GM12878 (cell line): ENCODE measurements around the gene RIMBP2. TPM values are rescaled to one million over a fixed set of nuclear protein-coding genes. Genes with fewer than 3 reads are reported as not detected.

Experiments used
- ATAC-seq: fragments of 200-7000 bp; cut with Tn5 transposase; 3 replicates; pipeline ENCODE4 v1.9.1; 2020; ENCODE audit warnings: mild to moderate bottlenecking, moderate library complexity
- BruUV-seq: library from RNA; stranded (reverse); fragments of 400-500 nt; replicated peaks from 2 replicates; lab custom pipeline; 2021; lab: Mats Ljungman, UMichigan
- CTCF ChIA-PET: fragments of 300-600 bp; sonication (Branson Sonifier 250); formaldehyde crosslinking; extraction: SDS; loops from one replicate; lab custom pipeline; 2021; ENCODE audit warnings: inconsistent platforms; lab: Yijun Ruan, JAX
- POLR2A ChIA-PET: fragments of 350-600 bp; formaldehyde crosslinking; extraction: SDS; loops from one replicate; lab custom pipeline; 2021; ENCODE audit warnings: inconsistent platforms; lab: Charles Lee
- RAD21 ChIA-PET: fragments of 300-600 bp; sonication (Branson Sonifier 250); formaldehyde crosslinking; loops from one replicate; lab custom pipeline; 2023; ENCODE audit warnings: antibody characterized with exemption; ENCODE audit not compliant: unreplicated experiment; lab: Charles Lee
- SMC1A ChIA-PET: fragments of 300-600 bp; sonication (Branson Sonifier 250); formaldehyde crosslinking; loops from one replicate; lab custom pipeline; 2023; ENCODE audit not compliant: unreplicated experiment, uncharacterized antibody; lab: Charles Lee
- DNase-seq: peaks from one replicate; pipeline ENCODE4 v3.0.0-alpha.2; 2011; ENCODE audit warnings: low read depth, low spot score
- FAIRE-seq: peaks from 3 replicates; lab custom pipeline; 2011; peaks lifted over from hg19 to GRCh38; lab: Jason Lieb, UNC
- H2AFZ ChIP-seq: 2 replicates; pipeline ENCODE4 v1.6.0; 2011; ENCODE audit warnings: low read depth, low read length, control low read depth; ENCODE audit not compliant: control insufficient read depth
- H3K27ac ChIP-seq: 2 replicates; pipeline ENCODE4 v1.5.1; 2011; ENCODE audit warnings: control low read depth; ENCODE audit not compliant: control insufficient read depth, insufficient read depth
- H3K27me3 ChIP-seq, 2 experiments: replicated peaks in 1 of 2; 2 replicates each; pipeline versions ENCODE4 v1.6.0 to v1.6.1; 2011; ENCODE audit warnings: low read length in 1 of 2; ENCODE audit not compliant: control insufficient read depth in 2 of 2, insufficient read depth in 2 of 2
- H3K36me3 ChIP-seq, 2 experiments: 2 replicates each; pipeline ENCODE4 v1.5.1; 2011; ENCODE audit warnings: low read length in 1 of 2; ENCODE audit not compliant: control insufficient read depth in 2 of 2, insufficient read depth in 2 of 2
- H3K4me1 ChIP-seq: 2 replicates; pipeline ENCODE4 v1.6.1; 2011; ENCODE audit warnings: mild to moderate bottlenecking, low read length, moderate library complexity, mixed read lengths; ENCODE audit not compliant: control insufficient read depth, insufficient read depth
- H3K4me2 ChIP-seq: 2 replicates; pipeline ENCODE4 v1.6.0; 2011; ENCODE audit warnings: control low read depth; ENCODE audit not compliant: control insufficient read depth, insufficient read depth
- H3K4me3 ChIP-seq: fragments of 200-600 bp; sonication (generic); 2 replicates; pipeline ENCODE4 v1.5.1; 2016
- H3K79me2 ChIP-seq: 2 replicates; pipeline ENCODE4 v1.6.0; 2011; ENCODE audit warnings: low read length; ENCODE audit not compliant: control insufficient read depth, insufficient read depth
- H3K9ac ChIP-seq: 2 replicates; pipeline ENCODE4 v1.8.0; 2011; ENCODE audit warnings: low read length, control low read depth, mixed read lengths; ENCODE audit not compliant: control insufficient read depth, insufficient read depth
- H3K9me3 ChIP-seq: replicated peaks from 3 replicates; pipeline ENCODE4 v1.5.1; 2011; ENCODE audit warnings: mild to moderate bottlenecking, low read length; ENCODE audit not compliant: control insufficient read depth, insufficient read depth
- H4K20me1 ChIP-seq: 2 replicates; pipeline ENCODE4 v1.6.0; 2011; ENCODE audit not compliant: control insufficient read depth, insufficient read depth
- BACH1 ChIP-seq: fragments of 450-650 bp; IDR thresholded peaks from 2 replicates; pipeline ENCODE4 v1.6.1; 2017; ENCODE audit warnings: mild to moderate bottlenecking, borderline replicate concordance
- BCL11A ChIP-seq: IDR thresholded peaks from 2 replicates; pipeline ENCODE4 v1.6.1; 2011; ENCODE audit warnings: low read depth, low read length
- BCL3 ChIP-seq: IDR thresholded peaks from 2 replicates; pipeline ENCODE4 v1.6.1; 2011; ENCODE audit warnings: borderline replicate concordance, low read depth, mild to moderate bottlenecking, moderate library complexity, low read length; ENCODE audit not compliant: insufficient read depth, poor library complexity, severe bottlenecking
- GABPA ChIP-seq: IDR thresholded peaks from 2 replicates; pipeline ENCODE4 v1.6.1; 2014; ENCODE audit warnings: antibody characterized with exemption, low read depth, mild to moderate bottlenecking, inconsistent platforms
- HDAC2 ChIP-seq: fragments of 200-600 bp; sonication (generic); IDR thresholded peaks from 2 replicates; pipeline ENCODE4 v1.6.1; 2017
- MEF2A ChIP-seq: IDR thresholded peaks from 2 replicates; pipeline ENCODE4 v1.6.1; 2011; ENCODE audit warnings: low read depth, mild to moderate bottlenecking, low read length, moderate library complexity; ENCODE audit not compliant: insufficient read depth
- NFYA ChIP-seq: IDR thresholded peaks from 2 replicates; pipeline ENCODE4 v1.6.1; 2011; ENCODE audit warnings: low read depth, mild to moderate bottlenecking, low read length, improper control_type of control experiment, borderline replicate concordance
- PBX3 ChIP-seq: IDR thresholded peaks from 2 replicates; pipeline ENCODE4 v1.6.1; 2011; ENCODE audit warnings: mild to moderate bottlenecking, low read depth, low read length, moderate library complexity; ENCODE audit not compliant: insufficient replicate concordance
- POLR2AphosphoS2 ChIP-seq: IDR thresholded peaks from 2 replicates; pipeline ENCODE4 v1.6.1; 2011; ENCODE audit warnings: low read depth, mild to moderate bottlenecking, low read length, improper control_type of control experiment, moderate library complexity
- RELA ChIP-seq: fragments of 450-650 bp; IDR thresholded peaks from 2 replicates; pipeline ENCODE4 v1.8.0; 2014; ENCODE audit warnings: borderline replicate concordance; ENCODE audit not compliant: partially characterized antibody
- SMAD5 ChIP-seq: IDR thresholded peaks from 2 replicates; pipeline ENCODE4 v1.6.1; 2016; ENCODE audit warnings: antibody characterized with exemption, low read depth
- SREBF1 ChIP-seq: IDR thresholded peaks from 2 replicates; pipeline ENCODE4 v1.6.1; 2012; ENCODE audit warnings: mild to moderate bottlenecking, low read length
- SRF ChIP-seq, 2 experiments: IDR thresholded peaks; 2 replicates each; pipeline ENCODE4 v1.6.1; 2011; ENCODE audit warnings: low read depth in 2 of 2, low read length in 2 of 2, mild to moderate bottlenecking in 1 of 2, moderate library complexity in 1 of 2
- YBX1 ChIP-seq: fragments of 450-650 bp; IDR thresholded peaks from 2 replicates; pipeline ENCODE4 v1.6.1; 2016; ENCODE audit warnings: antibody characterized with exemption
- ZNF687 ChIP-seq: fragments of 450-650 bp; IDR thresholded peaks from 2 replicates; pipeline ENCODE4 v1.6.1; 2017; ENCODE audit warnings: mild to moderate bottlenecking, moderate library complexity
- WGBS: methylation state at CpG from one replicate; pipeline ENCODE4 v1.1.6; 2016; ENCODE audit warnings: low lambda C conversion rate; ENCODE audit not compliant: insufficient replicate concordance, insufficient coverage; ENCODE audit errors: missing lambda C conversion rate; 5-methylcytosine and 5-hydroxymethylcytosine counted together
- in situ Hi-C: fragments of 300-500 bp; cut with MboI; formaldehyde crosslinking; loops from 9 replicates; pipeline ENCODE4 v1.14.3; 2018; ENCODE audit warnings: mixed read lengths
- intact Hi-C: fragments of 100-400 bp; cut with micrococcal nuclease; formaldehyde crosslinking; loops from one replicate; pipeline ENCODE4 v1.14.2; 2022; ENCODE audit not compliant: unreplicated experiment
- polyA plus RNA-seq, 11 experiments: library from polyadenylated mRNA; depleted of rRNA in 4 of 11; unstranded in 6 of 11; stranded (reverse) in 5 of 11; fragments of >200 nt; fragmentation: Nextera tagmentation in 4 of 11; fragmentation: Illumina TruSeq in 1 of 11; extraction: Ambion mirVana in 4 of 11; extraction: Trizol in 1 of 11; gene quantifications; 1 replicate in 1 of 11; 2 replicates in 10 of 11; pipeline versions ENCODE4 v1.2.1 to v1.2.3, GENCODE V29; 2011 to 2016; ENCODE audit warnings: inconsistent platforms in 2 of 11, missing spikeins in 2 of 11, low read depth in 1 of 11
- total RNA-seq, 4 experiments: library from RNA; depleted of rRNA in 3 of 4; stranded (reverse); fragments of >200 nt in 3 of 4; fragmentation: Illumina TruSeq in 1 of 4; extraction: Trizol in 1 of 4; gene quantifications; 2 replicates each; pipeline versions ENCODE4 v1.2.1 to v1.2.3, GENCODE V29; 2013 to 2021

The RIMBP2 gene
- total and polyA plus RNA-seq, 10 of the 15 experiments (the other 5 are each of a cell fraction or from before 2014, with no cell fraction given) = 0.04 to 2.9 (median 0.07) TPM; not detected in 1

- TF ChIP-seq BCL3 = no peak
- TF ChIP-seq NFYA = no peak
- no peak for TF ChIP-seq BCL11A
- no peak for TF ChIP-seq POLR2AphosphoS2
These were observed 33.0 kb downstream of the RIMBP2 start (continued) for GRCh38 chr12:130683080-130683479.

- WGBS = 39% methylated on average over 15 of the region's 15 CpGs
- Histone ChIP-seq H3K4me3 (no peak overlapping the region), H3K4me1 (no peaks in the 10 kb centered on the region), H3K79me2 (no peaks in the 10 kb centered on the region), H3K36me3 (no peaks in the 10 kb centered on the region), H3K9ac (no peak overlapping the region), H3K9me3 (no peaks in the 10 kb centered on the region; the same call in 2 of the 3 replicates), H3K27ac (no peak overlapping the region), H4K20me1 (no peaks in the 10 kb centered on the region), H3K4me2 (no peak overlapping the region), H3K27me3 (no peaks in the 10 kb centered on the region), H2AFZ (no peak overlapping the region)
- ChIA-PET CTCF (interaction anchor here (1.0 kb wide), 1 partner anchor 33 kb away, joined by 3 read pairs; no protein-coding TSS in a partner anchor), RAD21 (no interaction called here), SMC1A (interaction anchor here (0.7 kb wide), 1 partner anchor 17 kb away, joined by 3 read pairs; no protein-coding TSS in a partner anchor), POLR2A (no interaction called here)
- in situ Hi-C loops = no loop called here
- BruUV-seq = no TSS peak
- FAIRE-seq (no peak), ATAC-seq (no peak), DNase-seq (no peak)
- TF ChIP-seq YBX1 (no peak), BACH1 (no peak), MEF2A (no peak), PBX3 (no peak), BCL3 (no peak), RELA (no peak), POLR2AphosphoS2 (no peak), SMAD5 (no peak), ZNF687 (no peak), SRF (IDR thresholded peaks at IDR 0.05; ENCODE audit: low read depth in 2 of 2, low read length in 2 of 2) (no peak), GABPA (no peak), SREBF1 (no peak), HDAC2 (no peak)
- intact Hi-C loops = no loop called here
These were observed 35.6 kb downstream of the RIMBP2 start for GRCh38 chr12:130680451-130680990.
